DOHH2 (cell line): ENCODE results near the gene PACSIN1.

Source experiments
- EZH2phosphoT487 ChIP-seq: fragments of 200-600 bp; sonication (generic); IDR thresholded peaks from 2 replicates; pipeline ENCODE4 v1.6.1; 2017; ENCODE audit warnings: borderline replicate concordance, mild to moderate bottlenecking, antibody characterized with exemption, low read length, moderate library complexity, mixed read lengths
- TF ChIP-seq, protein P1 (sequence below): fragments of 200-600 bp; sonication (generic); IDR thresholded peaks from one replicate; pipeline ENCODE4 v1.5.1; 2014; ENCODE audit warnings: antibody characterized with exemption, mild to moderate bottlenecking, low read depth, low read length; ENCODE audit not compliant: poor library complexity, severe bottlenecking

DNA sequence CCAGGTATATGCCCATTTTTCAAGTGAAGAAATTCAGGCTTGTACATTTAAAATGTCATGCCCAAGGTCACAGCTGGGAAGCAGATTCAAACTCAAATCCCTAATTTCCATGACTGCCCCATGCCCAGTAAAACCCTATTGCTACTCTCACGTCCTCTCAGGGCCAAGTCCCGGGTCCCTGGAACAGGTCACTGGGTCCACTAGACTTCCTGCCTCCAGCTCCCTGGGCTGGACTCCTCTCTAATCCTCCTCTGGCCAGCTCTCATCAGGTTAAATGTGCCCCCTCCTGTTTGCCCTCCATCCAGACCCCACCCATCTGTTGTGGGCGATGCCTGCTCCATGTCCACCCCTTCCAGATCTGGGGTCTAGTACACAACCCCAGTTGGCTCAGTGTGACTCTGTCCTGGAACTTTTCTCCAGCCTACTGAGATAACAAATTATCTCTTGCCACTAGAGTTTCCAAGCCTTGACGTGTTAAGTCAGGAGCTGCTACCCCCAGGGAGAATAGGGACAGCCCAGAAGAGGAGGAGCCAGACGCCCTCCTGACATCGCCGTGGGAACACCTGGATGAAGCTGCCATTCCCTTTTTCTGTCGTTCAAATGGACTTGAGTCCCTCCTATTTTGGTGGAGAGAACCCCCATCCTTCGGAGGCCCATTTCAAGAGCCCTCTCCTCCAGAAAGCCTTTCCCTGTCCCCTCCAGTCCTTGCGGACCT lies 93.9 kb downstream of the PACSIN1 start:
- TF ChIP-seq, protein P1, sequence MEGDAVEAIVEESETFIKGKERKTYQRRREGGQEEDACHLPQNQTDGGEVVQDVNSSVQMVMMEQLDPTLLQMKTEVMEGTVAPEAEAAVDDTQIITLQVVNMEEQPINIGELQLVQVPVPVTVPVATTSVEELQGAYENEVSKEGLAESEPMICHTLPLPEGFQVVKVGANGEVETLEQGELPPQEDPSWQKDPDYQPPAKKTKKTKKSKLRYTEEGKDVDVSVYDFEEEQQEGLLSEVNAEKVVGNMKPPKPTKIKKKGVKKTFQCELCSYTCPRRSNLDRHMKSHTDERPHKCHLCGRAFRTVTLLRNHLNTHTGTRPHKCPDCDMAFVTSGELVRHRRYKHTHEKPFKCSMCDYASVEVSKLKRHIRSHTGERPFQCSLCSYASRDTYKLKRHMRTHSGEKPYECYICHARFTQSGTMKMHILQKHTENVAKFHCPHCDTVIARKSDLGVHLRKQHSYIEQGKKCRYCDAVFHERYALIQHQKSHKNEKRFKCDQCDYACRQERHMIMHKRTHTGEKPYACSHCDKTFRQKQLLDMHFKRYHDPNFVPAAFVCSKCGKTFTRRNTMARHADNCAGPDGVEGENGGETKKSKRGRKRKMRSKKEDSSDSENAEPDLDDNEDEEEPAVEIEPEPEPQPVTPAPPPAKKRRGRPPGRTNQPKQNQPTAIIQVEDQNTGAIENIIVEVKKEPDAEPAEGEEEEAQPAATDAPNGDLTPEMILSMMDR: no peak
- TF ChIP-seq EZH2phosphoT487: no peak
